GM04503 (cell line): ENCODE data around the gene C19orf12.

Experiments
- DNase-seq: peaks from one replicate; pipeline ENCODE4 v3.0.0-alpha.2; 2012; ENCODE audit warnings: low read depth

Gene C19orf12

GRCh38 chr19:29662604-29663404 lies 52.3 kb downstream of the C19orf12 start:
- peak; percentile 88 for DNase-seq

DNA sequence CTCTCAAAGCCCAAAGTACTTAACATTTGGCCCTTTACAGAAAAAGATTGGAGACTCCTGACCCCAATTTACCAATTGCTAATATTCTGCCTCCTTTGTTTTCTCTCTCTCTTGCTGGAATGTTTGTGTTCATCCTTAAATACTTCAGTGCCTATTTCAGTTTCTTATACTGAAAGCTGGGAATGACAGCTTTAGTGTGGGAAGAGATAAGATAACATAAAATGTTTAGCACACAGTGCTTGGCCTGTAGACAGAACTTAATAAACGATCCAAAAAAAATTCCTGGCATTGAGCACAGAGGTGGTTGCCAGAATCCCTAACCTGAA lies 52.8 kb downstream of the C19orf12 start:
- no peak for DNase-seq

GRCh38 chr19:29660835-29661234 lies 54.2 kb downstream of the C19orf12 start:
- DNase-seq: no peak

GRCh38 chr19:29658221-29658991 lies 56.7 kb downstream of the C19orf12 start:
- no peak for DNase-seq

DNA sequence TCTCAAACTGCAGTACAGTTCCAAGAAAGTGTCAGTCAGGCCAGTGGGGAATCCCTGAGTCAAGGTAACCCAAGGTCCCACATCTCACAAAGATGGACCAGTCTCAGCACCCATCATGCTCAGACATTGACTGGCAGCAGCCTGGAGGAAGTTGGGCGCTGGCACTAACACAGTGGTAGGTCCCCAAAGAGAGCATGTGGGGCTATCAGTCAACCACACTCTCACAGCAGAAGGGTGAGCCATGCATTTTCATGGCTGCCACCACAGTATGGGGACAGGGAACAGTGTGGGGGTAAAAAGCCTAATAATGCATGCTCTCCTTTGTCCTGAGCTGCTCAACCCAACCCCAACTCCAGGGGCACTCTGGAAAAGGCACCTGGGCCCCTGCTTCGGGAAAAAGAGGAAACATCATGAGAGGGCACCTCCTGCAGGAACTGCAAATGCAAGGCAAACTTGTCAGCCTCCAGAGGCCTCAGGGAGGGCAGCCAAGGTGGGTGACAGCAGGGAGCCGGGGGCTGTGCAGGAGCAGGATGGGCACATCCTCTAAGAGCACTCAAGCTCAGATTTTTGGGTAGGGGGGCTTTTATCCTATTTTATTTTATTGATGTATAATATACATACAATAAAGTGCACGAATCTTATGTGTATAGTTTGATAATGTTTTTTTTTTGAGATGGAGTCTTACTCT lies 59.3 kb downstream of the C19orf12 start:
- DNase-seq: no peak

DNA sequence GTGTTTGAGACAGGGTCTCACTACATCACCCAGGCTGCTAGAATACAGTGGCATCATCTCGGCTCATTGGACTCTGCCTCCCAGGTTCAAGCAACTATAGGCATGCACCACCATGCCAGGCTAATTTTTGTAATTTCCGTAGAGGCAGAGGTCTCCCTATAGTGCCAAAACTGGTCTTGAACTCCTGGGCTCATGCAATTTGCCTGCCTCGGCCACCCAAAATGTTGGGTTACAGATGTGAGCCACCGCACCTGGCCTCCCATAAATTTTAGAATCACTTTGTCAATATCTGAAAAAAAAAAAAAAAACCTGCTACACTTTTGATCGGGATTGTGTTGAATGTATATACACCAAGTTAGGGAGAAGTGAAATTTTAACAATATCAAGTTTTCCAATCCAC lies 61.7 kb downstream of the C19orf12 start:
- DNase-seq: no peak

- no peak for DNase-seq
Measured at GRCh38 chr19:29651622-29652394, 63.3 kb downstream of the C19orf12 start.

DNA sequence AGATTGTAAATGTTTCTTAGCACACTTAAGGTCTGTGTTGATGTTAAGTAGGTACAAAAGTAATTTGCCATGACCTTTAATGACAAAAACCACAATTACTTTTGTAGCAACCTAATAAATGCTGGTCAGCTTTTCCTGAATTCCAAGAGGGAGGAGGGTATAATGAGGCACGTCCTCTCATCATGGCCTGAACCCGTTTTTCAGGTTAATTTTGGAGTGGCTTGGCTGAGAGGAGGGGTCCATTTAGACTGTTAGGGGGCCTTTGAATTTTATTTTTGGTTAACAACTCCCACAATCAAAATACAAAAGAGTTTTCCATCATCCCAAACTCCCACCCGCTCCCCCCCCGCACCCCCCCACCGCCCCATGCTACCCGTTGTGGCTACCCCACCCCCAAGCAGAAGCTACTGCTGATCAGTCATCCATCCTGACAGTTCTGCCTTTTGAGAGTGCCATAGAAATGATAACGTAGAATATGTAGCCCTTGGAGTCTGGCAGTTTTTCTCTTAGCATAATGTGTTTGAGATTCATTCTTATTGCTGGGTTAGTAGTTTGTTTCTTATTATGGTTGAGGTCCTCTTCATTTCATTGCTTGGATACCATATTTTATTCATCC lies 64.2 kb downstream of the C19orf12 start:
- no peak for DNase-seq
